B cell (primary cell): ENCODE data around the gene CTAGE8. TPM values are rescaled to one million over a fixed set of nuclear protein-coding genes. Genes with fewer than 3 reads are reported as not detected.
"Not testable (repeated sequence)": the region's sequence is repeated elsewhere in the genome, so short reads cannot be mapped to it uniquely, and the experiment has no call there.

ENCODE experiments used
- ATAC-seq: fragments of 200-7000 bp; cut with Tn5 transposase; one replicate; pipeline ENCODE4 v1.10.0; 2021; ENCODE audit warnings: low read depth, mild to moderate bottlenecking, moderate number of reproducible peaks, moderate library complexity
- CTCF ChIA-PET: fragments of 350-600 bp; sonication (Branson Sonifier 250); formaldehyde crosslinking; loops from one replicate; lab custom pipeline; 2021; ENCODE audit warnings: antibody characterized with exemption, inconsistent platforms; lab: Charles Lee
- POLR2A ChIA-PET: fragments of 350-600 bp; sonication (Branson Sonifier 250); formaldehyde crosslinking; loops from one replicate; lab custom pipeline; 2021; ENCODE audit warnings: antibody characterized with exemption; lab: Charles Lee
- DNase-seq: peaks from one replicate; pipeline ENCODE4 v3.0.0; 2013
- H2AFZ ChIP-seq: 2 replicates; pipeline ENCODE4 v1.6.1; 2012; ENCODE audit warnings: mild to moderate bottlenecking, low read depth, low read length; ENCODE audit not compliant: insufficient read depth, poor library complexity, severe bottlenecking
- H3K27ac ChIP-seq, 2 donors: 1 replicate in 1 of 2; 2 replicates in 1 of 2; pipeline ENCODE4 v1.5.1; 2012 to 2013; ENCODE audit warnings: low read length in 2 of 2, mild to moderate bottlenecking in 2 of 2, moderate library complexity in 1 of 2
- H3K27me3 ChIP-seq, 4 experiments: fragments of 200-600 bp in 1 of 4; sonication (generic) in 1 of 4; replicated peaks in 1 of 4; 1 replicate in 2 of 4; 2 replicates in 2 of 4; pipeline versions ENCODE4 v1.6.1 to v1.7.0; 2013 to 2016; ENCODE audit warnings: low read length in 3 of 4, mild to moderate bottlenecking in 2 of 4, mixed read lengths in 1 of 4, moderate library complexity in 1 of 4; ENCODE audit not compliant: insufficient read depth in 4 of 4, control insufficient read depth in 3 of 4; ENCODE audit errors: control extremely low read depth in 1 of 4
- H3K36me3 ChIP-seq, 2 experiments: replicated peaks in 1 of 2; 1 replicate in 1 of 2; 2 replicates in 1 of 2; pipeline versions ENCODE4 v1.6.1 to v1.7.1; 2013; ENCODE audit warnings: low read length in 1 of 2; ENCODE audit not compliant: insufficient read depth in 2 of 2, control insufficient read depth in 1 of 2; ENCODE audit errors: control extremely low read depth in 1 of 2, extremely low read depth in 1 of 2
- H3K4me1 ChIP-seq, 2 donors: fragments of 200-600 bp in 1 of 2; sonication (generic) in 1 of 2; 1 replicate in 1 of 2; 2 replicates in 1 of 2; pipeline versions ENCODE4 v1.5.1 to v1.6.1; 2013 to 2017; ENCODE audit warnings: low read length in 2 of 2; ENCODE audit not compliant: control insufficient read depth in 2 of 2, insufficient read depth in 2 of 2
- H3K4me2 ChIP-seq: replicated peaks from 2 replicates; pipeline ENCODE3; 2012; ENCODE audit warnings: mild to moderate bottlenecking, low read depth, low read length; ENCODE audit not compliant: poor library complexity, severe bottlenecking
- H3K4me3 ChIP-seq, 5 experiments: fragments of 200-600 bp in 1 of 5; sonication (generic) in 1 of 5; 1 replicate in 3 of 5; 2 replicates in 2 of 5; pipeline versions ENCODE4 v1.5.1 to v1.7.0; 2011 to 2016; ENCODE audit warnings: low read length in 4 of 5, mild to moderate bottlenecking in 4 of 5, low read depth in 2 of 5, control low read depth in 1 of 5, moderate library complexity in 1 of 5; ENCODE audit not compliant: insufficient read depth in 1 of 5; ENCODE audit errors: control extremely low read depth in 1 of 5, extremely low read depth in 1 of 5
- H3K79me2 ChIP-seq: fragments of 200-600 bp; sonication (generic); one replicate; pipeline ENCODE4 v1.6.0; 2016; ENCODE audit warnings: low read length; ENCODE audit not compliant: control insufficient read depth, insufficient read depth
- H3K9ac ChIP-seq: fragments of 200-600 bp; sonication (generic); 2 replicates; pipeline ENCODE4 v1.6.1; 2017; ENCODE audit warnings: mild to moderate bottlenecking, low read length, moderate library complexity
- H3K9me3 ChIP-seq, 3 donors: one replicate each; pipeline versions ENCODE4 v1.6.1 to v1.7.1; 2013; ENCODE audit warnings: low read length in 2 of 3; ENCODE audit not compliant: control insufficient read depth in 2 of 3, insufficient read depth in 1 of 3; ENCODE audit errors: control extremely low read depth in 1 of 3
- H4K20me1 ChIP-seq: 2 replicates; pipeline ENCODE4 v1.6.0; 2012; ENCODE audit warnings: mild to moderate bottlenecking, low read length; ENCODE audit not compliant: insufficient read depth, control insufficient read depth, poor library complexity, severe bottlenecking
- H3K27ac Mint-ChIP-seq: one replicate; pipeline ENCODE4 v1.8.0; 2021; ENCODE audit warnings: mixed read lengths
- H3K27me3 Mint-ChIP-seq: one replicate; pipeline ENCODE4 v1.8.0; 2021; ENCODE audit warnings: mixed read lengths
- H3K4me1 Mint-ChIP-seq: one replicate; pipeline ENCODE4 v1.8.0; 2021; ENCODE audit warnings: mixed read lengths
- H3K4me3 Mint-ChIP-seq: one replicate; pipeline ENCODE4 v1.8.0; 2021; ENCODE audit warnings: mixed read lengths
- H3K9me3 Mint-ChIP-seq: one replicate; pipeline ENCODE4 v1.8.0; 2022; ENCODE audit warnings: mixed read lengths; ENCODE audit not compliant: insufficient read depth
- WGBS: methylation state at CpG from one replicate; pipeline ENCODE4 v1.1.5; 2013; ENCODE audit warnings: missing lambda C conversion rate; ENCODE audit not compliant: insufficient coverage; 5-methylcytosine and 5-hydroxymethylcytosine counted together
- intact Hi-C: fragments of 100-400 bp; cut with micrococcal nuclease; formaldehyde crosslinking; loops from one replicate; pipeline ENCODE4 v1.10.0; 2022
- polyA plus RNA-seq: library from polyadenylated mRNA; depleted of rRNA; stranded (reverse); fragments of >200 nt; gene quantifications from 2 replicates; pipeline ENCODE4 v1.2.3, GENCODE V29; 2012
- total RNA-seq, 2 donors: library from RNA; stranded (reverse); fragments of 120-200 nt in 1 of 2; gene quantifications; 1 replicate in 1 of 2; 2 replicates in 1 of 2; pipeline versions ENCODE4 v1.2.3 to v1.2.4, GENCODE V29; 2013 to 2022

The CTAGE8 gene
- total and polyA plus RNA-seq, 2 donors (not counting 1 experiment from before 2014, with no cell fraction given) = 0.91 to 1.3 TPM

GRCh38 chr7:144280010-144280409 is 10.9 kb upstream of the CTAGE8 start:
- H3K9ac ChIP-seq, H3K4me1 ChIP-seq, H4K20me1 ChIP-seq, H3K4me3 ChIP-seq, H3K27me3 Mint-ChIP-seq, H3K79me2 ChIP-seq, H3K27ac Mint-ChIP-seq, H2AFZ ChIP-seq, H3K4me2 ChIP-seq, H3K27ac ChIP-seq, DNase-seq, CTCF ChIA-PET, H3K9me3 ChIP-seq, H3K4me3 Mint-ChIP-seq, H3K9me3 Mint-ChIP-seq, H3K4me1 Mint-ChIP-seq, POLR2A ChIA-PET, intact Hi-C loops, H3K27me3 ChIP-seq, H3K36me3 ChIP-seq, ATAC-seq: not testable (repeated sequence)
- 100% methylated on average over 2 of the region's 6 CpGs for whole genome bisulfite sequencing

DNA sequence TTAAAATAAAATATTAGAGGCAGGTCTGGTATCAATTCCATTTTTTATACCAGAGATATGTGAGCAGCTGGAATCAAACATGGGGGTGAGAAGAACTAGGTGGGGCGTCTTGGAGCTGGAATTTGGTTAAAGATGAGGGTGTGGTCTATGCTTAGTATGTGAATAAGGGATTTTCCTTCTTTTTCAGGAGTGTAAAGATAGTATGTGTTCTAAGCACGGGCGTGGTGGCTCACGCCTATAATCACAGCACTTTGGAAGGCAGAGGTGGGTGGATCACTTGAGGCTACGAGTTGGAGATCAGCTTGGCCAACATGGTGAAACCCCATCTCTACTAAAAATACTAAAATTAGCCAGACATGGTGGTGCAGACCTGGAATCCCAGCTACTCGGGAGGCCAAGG is 6.2 kb upstream of the CTAGE8 start:
- ATAC-seq, H3K9me3 Mint-ChIP-seq, POLR2A ChIA-PET, H3K27me3 Mint-ChIP-seq, DNase-seq, H3K4me2 ChIP-seq, H3K4me3 Mint-ChIP-seq, H3K4me1 ChIP-seq, H3K79me2 ChIP-seq, H3K27ac Mint-ChIP-seq, H2AFZ ChIP-seq, H3K9ac ChIP-seq, H3K27me3 ChIP-seq, H3K4me1 Mint-ChIP-seq, H3K4me3 ChIP-seq, CTCF ChIA-PET, intact Hi-C loops, H3K9me3 ChIP-seq, H3K36me3 ChIP-seq, H4K20me1 ChIP-seq, H3K27ac ChIP-seq: not testable (repeated sequence)
- no CpG with 5 or more reads among the region's 6 CpGs for WGBS

DNA sequence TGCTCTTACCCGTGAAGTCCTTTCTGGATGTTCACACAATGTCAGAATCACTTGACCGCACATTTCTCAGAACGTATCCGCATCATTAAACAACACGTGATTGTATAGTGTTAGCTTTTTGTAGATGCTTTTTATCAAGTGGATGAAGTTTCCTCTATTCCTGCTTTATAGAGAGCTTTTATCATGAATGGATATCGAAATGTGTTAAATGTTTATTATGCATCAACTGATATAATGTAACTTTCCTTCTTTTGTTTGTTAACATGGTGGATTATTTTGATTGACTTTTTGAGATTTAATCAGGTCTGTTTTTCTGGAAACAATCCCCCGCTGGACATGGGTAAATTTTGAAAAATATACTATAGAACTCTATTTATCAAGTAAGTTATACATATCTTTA is 4.4 kb downstream of the CTAGE8 start, which contains the start of gene OR2A7:
Gene OR2A7, minus strand, starts transcription at position 101 of the 400 bp plus-strand sequence. CDS start 5,164 bp downstream, outside the sequence.
- H3K27ac Mint-ChIP-seq, H3K9me3 ChIP-seq, DNase-seq, ATAC-seq, H3K9me3 Mint-ChIP-seq, H3K36me3 ChIP-seq, H3K27me3 Mint-ChIP-seq, H3K27ac ChIP-seq, H4K20me1 ChIP-seq, CTCF ChIA-PET, H3K4me3 ChIP-seq, intact Hi-C loops, H3K4me1 ChIP-seq, H2AFZ ChIP-seq, H3K4me1 Mint-ChIP-seq, H3K4me2 ChIP-seq, H3K4me3 Mint-ChIP-seq, H3K9ac ChIP-seq, H3K79me2 ChIP-seq, H3K27me3 ChIP-seq, POLR2A ChIA-PET: not testable (repeated sequence)
- no CpG with 5 or more reads among the region's 7 CpGs for WGBS

DNA sequence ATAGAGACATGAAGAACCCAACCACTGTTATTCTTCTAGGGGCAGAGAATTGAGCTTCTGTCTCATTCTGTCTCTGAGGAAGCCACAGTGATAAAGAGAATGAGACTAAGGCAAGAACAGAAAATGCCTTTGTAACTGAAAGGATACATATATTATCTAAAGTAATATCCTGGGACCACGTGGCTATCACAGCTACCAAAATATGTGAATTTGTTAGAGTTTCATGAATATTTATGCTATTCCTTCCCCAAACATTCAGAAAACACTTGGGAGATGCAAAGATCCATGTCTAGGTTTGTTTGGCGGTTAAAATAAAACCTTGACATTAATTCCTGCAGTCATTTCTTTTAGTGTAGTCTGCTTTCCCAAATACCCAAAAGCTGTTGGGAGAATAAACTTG is 7.0 kb downstream of the CTAGE8 start:
- H3K27me3 ChIP-seq, H3K79me2 ChIP-seq, H3K9me3 Mint-ChIP-seq, H3K36me3 ChIP-seq, H2AFZ ChIP-seq, H3K4me1 Mint-ChIP-seq, H3K27ac Mint-ChIP-seq, H4K20me1 ChIP-seq, H3K4me3 ChIP-seq, H3K4me2 ChIP-seq, CTCF ChIA-PET, POLR2A ChIA-PET, ATAC-seq, H3K27me3 Mint-ChIP-seq, H3K9ac ChIP-seq, H3K9me3 ChIP-seq, H3K27ac ChIP-seq, H3K4me3 Mint-ChIP-seq, H3K4me1 ChIP-seq, intact Hi-C loops, DNase-seq: not testable (repeated sequence)
- no CpG with 5 or more reads among the region's 2 CpGs for WGBS
